Ovary (tissue), 3 donors: Measurements from ENCODE around the gene ADAM33.

Experiments
- POLR2A ChIP-seq: fragments of 450-650 bp; IDR thresholded peaks from one replicate; pipeline ENCODE4 v1.6.1; 2017; ENCODE audit warnings: antibody characterized with exemption, mild to moderate bottlenecking, moderate library complexity
- TF ChIP-seq, protein P1 (sequence below), 3 donors: fragments of 450-650 bp in 2 of 3; fragments of 200-600 bp in 1 of 3; IDR thresholded peaks; one replicate each; pipeline versions ENCODE4 v1.5.1 to v1.8.0; 2016 to 2022; ENCODE audit warnings: antibody characterized with exemption in 3 of 3, mild to moderate bottlenecking in 1 of 3
- donor health status: DM: no; HTN: no; CAD: no.

GRCh38 chr20:3685341-3685740 lies 3.5 kb upstream of the ADAM33 start:
- TF ChIP-seq, protein P1, sequence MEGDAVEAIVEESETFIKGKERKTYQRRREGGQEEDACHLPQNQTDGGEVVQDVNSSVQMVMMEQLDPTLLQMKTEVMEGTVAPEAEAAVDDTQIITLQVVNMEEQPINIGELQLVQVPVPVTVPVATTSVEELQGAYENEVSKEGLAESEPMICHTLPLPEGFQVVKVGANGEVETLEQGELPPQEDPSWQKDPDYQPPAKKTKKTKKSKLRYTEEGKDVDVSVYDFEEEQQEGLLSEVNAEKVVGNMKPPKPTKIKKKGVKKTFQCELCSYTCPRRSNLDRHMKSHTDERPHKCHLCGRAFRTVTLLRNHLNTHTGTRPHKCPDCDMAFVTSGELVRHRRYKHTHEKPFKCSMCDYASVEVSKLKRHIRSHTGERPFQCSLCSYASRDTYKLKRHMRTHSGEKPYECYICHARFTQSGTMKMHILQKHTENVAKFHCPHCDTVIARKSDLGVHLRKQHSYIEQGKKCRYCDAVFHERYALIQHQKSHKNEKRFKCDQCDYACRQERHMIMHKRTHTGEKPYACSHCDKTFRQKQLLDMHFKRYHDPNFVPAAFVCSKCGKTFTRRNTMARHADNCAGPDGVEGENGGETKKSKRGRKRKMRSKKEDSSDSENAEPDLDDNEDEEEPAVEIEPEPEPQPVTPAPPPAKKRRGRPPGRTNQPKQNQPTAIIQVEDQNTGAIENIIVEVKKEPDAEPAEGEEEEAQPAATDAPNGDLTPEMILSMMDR (IDR thresholded peaks at IDR 0.05), result no peak
- no peak for TF ChIP-seq POLR2A
